Memory B cell (primary cell): ENCODE results near the gene ID2.

Experiments used
- ATAC-seq: fragments of 150-1000 bp; cut with Tn5 transposase; 2 replicates; pipeline ENCODE4 v1.10.0; 2021; ENCODE audit warnings: low read depth, mild to moderate bottlenecking, moderate library complexity
- DNase-seq, 2 donors: peaks; one replicate each; pipeline ENCODE4 v3.0.0; 2022; ENCODE audit warnings: low spot score in 2 of 2
- H3K27ac Mint-ChIP-seq: one replicate; pipeline ENCODE4 v1.8.0; 2022; ENCODE audit warnings: mild to moderate bottlenecking, moderate library complexity, mixed read lengths
- H3K27me3 Mint-ChIP-seq: one replicate; pipeline ENCODE4 v1.8.0; 2022; ENCODE audit warnings: mixed read lengths
- H3K36me3 Mint-ChIP-seq: one replicate; pipeline ENCODE4 v1.8.0; 2022; ENCODE audit warnings: mild to moderate bottlenecking, mixed read lengths
- H3K4me1 Mint-ChIP-seq: one replicate; pipeline ENCODE4 v1.8.0; 2022; ENCODE audit warnings: mixed read lengths
- H3K4me3 Mint-ChIP-seq: one replicate; pipeline ENCODE4 v1.8.0; 2022; ENCODE audit warnings: mild to moderate bottlenecking, moderate library complexity, mixed read lengths
- H3K9me3 Mint-ChIP-seq: one replicate; pipeline ENCODE4 v1.8.0; 2022; ENCODE audit warnings: mixed read lengths

The ID2 gene

GRCh38 chr2:8656160-8656641 is 25.7 kb upstream of the ID2 start:
- Mint-ChIP-seq H3K36me3 (no peaks in the 10 kb centered on the region), H3K4me3 (no peak overlapping the region), H3K4me1 (peaks cover 4% of the 10 kb centered on the region), H3K9me3 (no peaks in the 10 kb centered on the region), H3K27me3 (peaks cover 24% of the 10 kb centered on the region), H3K27ac (no peak overlapping the region)
- DNase-seq (no peak), ATAC-seq (no peak)

GRCh38 chr2:8656811-8657210 is 25.0 kb upstream of the ID2 start:
- Mint-ChIP-seq H3K9me3 (no peaks in the 10 kb centered on the region), H3K36me3 (no peaks in the 10 kb centered on the region), H3K27ac (no peak overlapping the region), H3K4me1 (peaks cover 4% of the 10 kb centered on the region), H3K4me3 (no peak overlapping the region), H3K27me3 (peaks cover 27% of the 10 kb centered on the region)
- ATAC-seq (no peak), DNase-seq (no peak)

GRCh38 chr2:8657423-8658062 is 24.3 kb upstream of the ID2 start:
- H3K4me3 Mint-ChIP-seq: no peak overlapping the region
- H3K36me3 Mint-ChIP-seq: no peaks in the 10 kb centered on the region

GRCh38 chr2:8658064-8658862 is 23.6 kb upstream of the ID2 start:
- no peak overlapping the region for H3K27ac Mint-ChIP-seq
- no peak overlapping the region for H3K4me3 Mint-ChIP-seq
- H3K4me1 Mint-ChIP-seq: peaks cover 4% of the 10 kb centered on the region
- peaks cover 29% of the 10 kb centered on the region for H3K27me3 Mint-ChIP-seq
- ATAC-seq (no peak), DNase-seq (no peak)
- H3K9me3 Mint-ChIP-seq: no peaks in the 10 kb centered on the region
- no peaks in the 10 kb centered on the region for H3K36me3 Mint-ChIP-seq

More at GRCh38 chr2:8657423-8658062, 24.3 kb upstream of the ID2 start:
- DNase-seq: no peak
- no peak for ATAC-seq
- Mint-ChIP-seq H3K27me3 (peaks cover 27% of the 10 kb centered on the region), H3K9me3 (no peaks in the 10 kb centered on the region), H3K4me1 (peaks cover 4% of the 10 kb centered on the region), H3K27ac (no peak overlapping the region)

- no peaks in the 10 kb centered on the region for H3K9me3 Mint-ChIP-seq
- no peaks in the 10 kb centered on the region for H3K36me3 Mint-ChIP-seq
- no peak overlapping the region for H3K4me3 Mint-ChIP-seq
- H3K27me3 Mint-ChIP-seq: peaks cover 28% of the 10 kb centered on the region
- DNase-seq (no peak), ATAC-seq (no peak)
- H3K27ac Mint-ChIP-seq: no peak overlapping the region
- peaks cover 2% of the 10 kb centered on the region for H3K4me1 Mint-ChIP-seq
Observed at GRCh38 chr2:8659092-8659734, 22.6 kb upstream of the ID2 start.

GRCh38 chr2:8659735-8660492 is 21.9 kb upstream of the ID2 start:
- H3K27ac Mint-ChIP-seq: no peak overlapping the region
- no peaks in the 10 kb centered on the region for H3K9me3 Mint-ChIP-seq
- ATAC-seq: no peak
- no peaks in the 10 kb centered on the region for H3K36me3 Mint-ChIP-seq
- no peak overlapping the region for H3K4me3 Mint-ChIP-seq
- peaks cover 2% of the 10 kb centered on the region for H3K4me1 Mint-ChIP-seq
- peaks cover 26% of the 10 kb centered on the region for H3K27me3 Mint-ChIP-seq
- DNase-seq: no peak

GRCh38 chr2:8661235-8661634 is 20.6 kb upstream of the ID2 start:
- H3K4me3 Mint-ChIP-seq: no peak overlapping the region
- no peaks in the 10 kb centered on the region for H3K9me3 Mint-ChIP-seq
- no peaks in the 10 kb centered on the region for H3K36me3 Mint-ChIP-seq
- peaks cover 26% of the 10 kb centered on the region for H3K27me3 Mint-ChIP-seq
- DNase-seq (no peak), ATAC-seq (no peak)
- no peak overlapping the region for H3K27ac Mint-ChIP-seq
- H3K4me1 Mint-ChIP-seq: peaks cover 2% of the 10 kb centered on the region

GRCh38 chr2:8661736-8662135 is 20.1 kb upstream of the ID2 start:
- no peak overlapping the region for H3K27ac Mint-ChIP-seq
- no peak overlapping the region for H3K4me3 Mint-ChIP-seq
- H3K27me3 Mint-ChIP-seq: peaks cover 26% of the 10 kb centered on the region

GRCh38 chr2:8662239-8662879 is 19.5 kb upstream of the ID2 start:
- no peak for ATAC-seq
- peaks cover 2% of the 10 kb centered on the region for H3K4me1 Mint-ChIP-seq
- no peak overlapping the region for H3K27ac Mint-ChIP-seq
- no peak overlapping the region for H3K4me3 Mint-ChIP-seq
- no peaks in the 10 kb centered on the region for H3K9me3 Mint-ChIP-seq
- no peak for DNase-seq
- no peaks in the 10 kb centered on the region for H3K36me3 Mint-ChIP-seq
- H3K27me3 Mint-ChIP-seq: peaks cover 26% of the 10 kb centered on the region

More at GRCh38 chr2:8661736-8662135, 20.1 kb upstream of the ID2 start:
- Mint-ChIP-seq H3K36me3 (no peaks in the 10 kb centered on the region), H3K9me3 (no peaks in the 10 kb centered on the region), H3K4me1 (peaks cover 2% of the 10 kb centered on the region)
- ATAC-seq (no peak), DNase-seq (no peak)

- peaks cover 2% of the 10 kb centered on the region for H3K4me1 Mint-ChIP-seq
- no peak for DNase-seq
- no peak overlapping the region for H3K27ac Mint-ChIP-seq
- no peak overlapping the region for H3K4me3 Mint-ChIP-seq
- peaks cover 20% of the 10 kb centered on the region for H3K27me3 Mint-ChIP-seq
- no peak for ATAC-seq
- no peaks in the 10 kb centered on the region for H3K9me3 Mint-ChIP-seq
- H3K36me3 Mint-ChIP-seq: no peaks in the 10 kb centered on the region
Observed at GRCh38 chr2:8663997-8664396, 17.9 kb upstream of the ID2 start.

GRCh38 chr2:8666581-8666980 is 15.3 kb upstream of the ID2 start:
- ATAC-seq (no peak), DNase-seq (no peak)
- Mint-ChIP-seq H3K36me3 (no peaks in the 10 kb centered on the region), H3K9me3 (no peaks in the 10 kb centered on the region), H3K27ac (no peak overlapping the region), H3K4me3 (no peak overlapping the region), H3K27me3 (peaks cover 6% of the 10 kb centered on the region), H3K4me1 (no peaks in the 10 kb centered on the region)

- Mint-ChIP-seq H3K4me3 (no peak overlapping the region), H3K4me1 (no peaks in the 10 kb centered on the region), H3K36me3 (no peaks in the 10 kb centered on the region), H3K27ac (no peak overlapping the region), H3K27me3 (peaks cover 6% of the 10 kb centered on the region), H3K9me3 (no peaks in the 10 kb centered on the region)
- ATAC-seq: no peak
- no peak for DNase-seq
Observed at GRCh38 chr2:8667896-8668512, 13.9 kb upstream of the ID2 start.

- H3K4me1 Mint-ChIP-seq: no peaks in the 10 kb centered on the region
- H3K27ac Mint-ChIP-seq: no peak overlapping the region
- H3K9me3 Mint-ChIP-seq: peaks cover 6% of the 10 kb centered on the region
- ATAC-seq: no peak
- H3K4me3 Mint-ChIP-seq: no peak overlapping the region
- DNase-seq: no peak
- peaks cover 2% of the 10 kb centered on the region for H3K27me3 Mint-ChIP-seq
- H3K36me3 Mint-ChIP-seq: no peaks in the 10 kb centered on the region
Observed at GRCh38 chr2:8669157-8669817, 12.6 kb upstream of the ID2 start.
